ENCODE measurements around the gene GRB7.

Gene GRB7

GRCh38 chr17:39732586-39732985 is 5.2 kb upstream of the GRB7 start:
- peaks cover 24% of the 10 kb centered on the region for H3K4me1 Mint-ChIP-seq (ENCODE audit: low read depth)
- intact Hi-C loops (cut with micrococcal nuclease): no loop called here
- no peak overlapping the region for H3K27ac Mint-ChIP-seq
- no peak overlapping the region for H3K4me3 Mint-ChIP-seq
- H3K27me3 Mint-ChIP-seq: peaks cover 41% of the 10 kb centered on the region
- peaks cover 20% of the 10 kb centered on the region for H3K36me3 Mint-ChIP-seq (ENCODE audit: low read depth)
- no peaks in the 10 kb centered on the region for H3K9me3 Mint-ChIP-seq

GRCh38 chr17:39735882-39736281 is 1.9 kb upstream of the GRB7 start:
- Mint-ChIP-seq H3K27me3 (peaks cover 74% of the 10 kb centered on the region), H3K9me3 (no peaks in the 10 kb centered on the region), H3K27ac (no peak overlapping the region), H3K4me1 (ENCODE audit: low read depth) (peaks cover 27% of the 10 kb centered on the region), H3K4me3 (no peak overlapping the region), H3K36me3 (ENCODE audit: low read depth) (no peaks in the 10 kb centered on the region)
- intact Hi-C loops (cut with micrococcal nuclease): no loop called here

GRCh38 chr17:39736319-39737165 is 1.2 kb upstream of the GRB7 start:
- no peaks in the 10 kb centered on the region for H3K9me3 Mint-ChIP-seq
- intact Hi-C loops (cut with micrococcal nuclease): no loop called here
- no peak overlapping the region for H3K4me3 Mint-ChIP-seq
- H3K27ac Mint-ChIP-seq: no peak overlapping the region
- peaks cover 27% of the 10 kb centered on the region for H3K4me1 Mint-ChIP-seq (ENCODE audit: low read depth)
- no peaks in the 10 kb centered on the region for H3K36me3 Mint-ChIP-seq (ENCODE audit: low read depth)
- H3K27me3 Mint-ChIP-seq: peaks cover 80% of the 10 kb centered on the region

- H3K4me3 Mint-ChIP-seq: no peak overlapping the region
- no peaks in the 10 kb centered on the region for H3K9me3 Mint-ChIP-seq
- H3K36me3 Mint-ChIP-seq (ENCODE audit: low read depth): no peaks in the 10 kb centered on the region
- intact Hi-C loops (cut with micrococcal nuclease): no loop called here
- H3K4me1 Mint-ChIP-seq (ENCODE audit: low read depth): peaks cover 27% of the 10 kb centered on the region
- H3K27me3 Mint-ChIP-seq: peaks cover 87% of the 10 kb centered on the region
- no peak overlapping the region for H3K27ac Mint-ChIP-seq
These were observed 455 bp upstream of the GRB7 start for GRCh38 chr17:39737206-39737759.

- H3K4me1 Mint-ChIP-seq (ENCODE audit: low read depth): peaks cover 27% of the 10 kb centered on the region
- intact Hi-C loops (cut with micrococcal nuclease): no loop called here
- H3K27ac Mint-ChIP-seq: no peak overlapping the region
- H3K36me3 Mint-ChIP-seq (ENCODE audit: low read depth): no peaks in the 10 kb centered on the region
- H3K9me3 Mint-ChIP-seq: no peaks in the 10 kb centered on the region
- H3K4me3 Mint-ChIP-seq: no peak overlapping the region
- peaks cover 91% of the 10 kb centered on the region for H3K27me3 Mint-ChIP-seq
These were observed 797 bp downstream of the GRB7 start for GRCh38 chr17:39738568-39738901.

GRCh38 chr17:39738983-39739884 is 1.5 kb downstream of the GRB7 start:
- intact Hi-C loops (cut with micrococcal nuclease): no loop called here
- H3K27me3 Mint-ChIP-seq: peaks cover 93% of the 10 kb centered on the region
- no peak overlapping the region for H3K27ac Mint-ChIP-seq
- H3K36me3 Mint-ChIP-seq (ENCODE audit: low read depth): no peaks in the 10 kb centered on the region
- no peaks in the 10 kb centered on the region for H3K9me3 Mint-ChIP-seq
- no peak overlapping the region for H3K4me3 Mint-ChIP-seq
- peaks cover 27% of the 10 kb centered on the region for H3K4me1 Mint-ChIP-seq (ENCODE audit: low read depth)

GRCh38 chr17:39739885-39740356 is 2.2 kb downstream of the GRB7 start:
- intact Hi-C loops (cut with micrococcal nuclease): no loop called here
- H3K4me3 Mint-ChIP-seq: no peak overlapping the region
- peaks cover 91% of the 10 kb centered on the region for H3K27me3 Mint-ChIP-seq
- H3K36me3 Mint-ChIP-seq (ENCODE audit: low read depth): no peaks in the 10 kb centered on the region
- H3K9me3 Mint-ChIP-seq: no peaks in the 10 kb centered on the region
- peaks cover 27% of the 10 kb centered on the region for H3K4me1 Mint-ChIP-seq (ENCODE audit: low read depth)
- no peak overlapping the region for H3K27ac Mint-ChIP-seq

GRCh38 chr17:39740357-39741111 is 2.8 kb downstream of the GRB7 start:
- Mint-ChIP-seq H3K9me3 (no peaks in the 10 kb centered on the region), H3K4me1 (ENCODE audit: low read depth) (peaks cover 27% of the 10 kb centered on the region), H3K36me3 (ENCODE audit: low read depth) (no peaks in the 10 kb centered on the region), H3K4me3 (no peak overlapping the region), H3K27ac (no peak overlapping the region), H3K27me3 (peaks cover 85% of the 10 kb centered on the region)
- intact Hi-C loops (cut with micrococcal nuclease): no loop called here

- no peaks in the 10 kb centered on the region for H3K36me3 Mint-ChIP-seq (ENCODE audit: low read depth)
- no peaks in the 10 kb centered on the region for H3K9me3 Mint-ChIP-seq
- H3K27ac Mint-ChIP-seq: no peak overlapping the region
- intact Hi-C loops (cut with micrococcal nuclease): no loop called here
- H3K4me3 Mint-ChIP-seq: no peak overlapping the region
- H3K27me3 Mint-ChIP-seq: peaks cover 79% of the 10 kb centered on the region
- peaks cover 27% of the 10 kb centered on the region for H3K4me1 Mint-ChIP-seq (ENCODE audit: low read depth)
These were observed 4.6 kb downstream of the GRB7 start for GRCh38 chr17:39742126-39742855.

- no peaks in the 10 kb centered on the region for H3K9me3 Mint-ChIP-seq
- peaks cover 74% of the 10 kb centered on the region for H3K27me3 Mint-ChIP-seq
- H3K36me3 Mint-ChIP-seq (ENCODE audit: low read depth): no peaks in the 10 kb centered on the region
- intact Hi-C loops (cut with micrococcal nuclease): no loop called here
- H3K27ac Mint-ChIP-seq: no peak overlapping the region
- no peak overlapping the region for H3K4me3 Mint-ChIP-seq
- peaks cover 22% of the 10 kb centered on the region for H3K4me1 Mint-ChIP-seq (ENCODE audit: low read depth)
These were observed 5.2 kb downstream of the GRB7 start for GRCh38 chr17:39742856-39743436.

GRCh38 chr17:39744075-39744835 is 6.5 kb downstream of the GRB7 start:
- H3K27ac Mint-ChIP-seq: no peak overlapping the region

GRCh38 chr17:39744836-39745215 is 7.1 kb downstream of the GRB7 start:
- no peaks in the 10 kb centered on the region for H3K36me3 Mint-ChIP-seq (ENCODE audit: low read depth)
- peaks cover 6% of the 10 kb centered on the region for H3K4me1 Mint-ChIP-seq (ENCODE audit: low read depth)
- H3K9me3 Mint-ChIP-seq: no peaks in the 10 kb centered on the region
- intact Hi-C loops (cut with micrococcal nuclease): no loop called here
- H3K27ac Mint-ChIP-seq: no peak overlapping the region
- H3K27me3 Mint-ChIP-seq: peaks cover 61% of the 10 kb centered on the region
- H3K4me3 Mint-ChIP-seq: no peak overlapping the region

More at GRCh38 chr17:39744075-39744835, 6.5 kb downstream of the GRB7 start:
- intact Hi-C loops (cut with micrococcal nuclease): no loop called here
- Mint-ChIP-seq H3K9me3 (no peaks in the 10 kb centered on the region), H3K4me1 (ENCODE audit: low read depth) (peaks cover 10% of the 10 kb centered on the region), H3K36me3 (ENCODE audit: low read depth) (no peaks in the 10 kb centered on the region), H3K27me3 (peaks cover 67% of the 10 kb centered on the region), H3K4me3 (no peak overlapping the region)

Measured in dendritic cell treated with granulocyte-macrophage colony-stimulating factor and Interleukin-4, amounts not matched to agents 40 ng/mL and 50 ng/mL, for 4 days (primary cell).